Measurements from ENCODE around the gene ZBTB8A.

DNA sequence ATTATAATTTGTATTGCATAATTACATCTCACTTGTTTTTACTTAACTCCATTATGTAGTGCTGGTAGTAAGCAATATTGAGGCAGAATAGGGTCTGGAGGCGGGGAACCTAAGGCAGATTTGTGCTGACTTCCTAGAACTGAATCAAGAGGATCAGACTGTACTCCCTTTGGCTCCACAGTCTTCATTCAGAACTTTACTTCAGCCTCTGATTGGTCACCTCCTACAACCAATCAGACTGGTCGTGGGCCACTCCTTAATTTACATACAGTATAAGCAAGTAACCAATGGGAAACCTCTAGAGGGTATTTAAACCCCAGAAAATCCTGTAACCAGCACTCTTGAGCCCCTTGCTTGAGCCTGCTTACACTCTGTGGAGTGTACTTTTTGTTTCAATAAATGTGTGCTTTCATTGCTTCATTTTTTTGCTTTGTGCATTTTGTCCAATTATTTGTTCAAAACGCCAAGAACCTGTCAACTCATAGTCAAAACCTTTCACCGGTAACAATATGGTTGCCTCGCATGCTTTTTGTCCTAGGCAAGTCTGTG, 79.5 kb downstream of the ZBTB8A start:
- TF ChIP-seq, protein P1, sequence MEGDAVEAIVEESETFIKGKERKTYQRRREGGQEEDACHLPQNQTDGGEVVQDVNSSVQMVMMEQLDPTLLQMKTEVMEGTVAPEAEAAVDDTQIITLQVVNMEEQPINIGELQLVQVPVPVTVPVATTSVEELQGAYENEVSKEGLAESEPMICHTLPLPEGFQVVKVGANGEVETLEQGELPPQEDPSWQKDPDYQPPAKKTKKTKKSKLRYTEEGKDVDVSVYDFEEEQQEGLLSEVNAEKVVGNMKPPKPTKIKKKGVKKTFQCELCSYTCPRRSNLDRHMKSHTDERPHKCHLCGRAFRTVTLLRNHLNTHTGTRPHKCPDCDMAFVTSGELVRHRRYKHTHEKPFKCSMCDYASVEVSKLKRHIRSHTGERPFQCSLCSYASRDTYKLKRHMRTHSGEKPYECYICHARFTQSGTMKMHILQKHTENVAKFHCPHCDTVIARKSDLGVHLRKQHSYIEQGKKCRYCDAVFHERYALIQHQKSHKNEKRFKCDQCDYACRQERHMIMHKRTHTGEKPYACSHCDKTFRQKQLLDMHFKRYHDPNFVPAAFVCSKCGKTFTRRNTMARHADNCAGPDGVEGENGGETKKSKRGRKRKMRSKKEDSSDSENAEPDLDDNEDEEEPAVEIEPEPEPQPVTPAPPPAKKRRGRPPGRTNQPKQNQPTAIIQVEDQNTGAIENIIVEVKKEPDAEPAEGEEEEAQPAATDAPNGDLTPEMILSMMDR (IDR thresholded peaks at IDR 0.05 in 8 of 11, conservative IDR thresholded peaks at IDR 0.05 in 3 of 11): no peak
- TF ChIP-seq POLR2A (IDR thresholded peaks at IDR 0.05): no peak
